ENCODE measurements around the gene CCDC38.

The CCDC38 gene

GRCh38 chr12:95838125-95838524 lies 104.3 kb downstream of the CCDC38 start:
- DNase-seq (ENCODE audit: insufficient read length, low spot score) (no peak), FAIRE-seq (no peak)

GRCh38 chr12:95837240-95838038 lies 105.0 kb downstream of the CCDC38 start:
- DNase-seq (ENCODE audit: insufficient read length, low spot score), result no peak
- FAIRE-seq, result no peak

GRCh38 chr12:95836630-95837239 lies 105.7 kb downstream of the CCDC38 start:
- FAIRE-seq, result no peak
- no peak for DNase-seq (ENCODE audit: insufficient read length, low spot score)

- FAIRE-seq (no peak), DNase-seq (ENCODE audit: insufficient read length, low spot score) (no peak)
Measured at GRCh38 chr12:95836185-95836609, 106.2 kb downstream of the CCDC38 start.

- DNase-seq (ENCODE audit: insufficient read length, low spot score) (no peak), FAIRE-seq (no peak)
Measured at GRCh38 chr12:95834572-95834971, 107.8 kb downstream of the CCDC38 start.

- no peak for FAIRE-seq
- DNase-seq (ENCODE audit: insufficient read length, low spot score), result no peak
Measured at GRCh38 chr12:95830335-95831089, 111.9 kb downstream of the CCDC38 start.

- no peak for DNase-seq (ENCODE audit: insufficient read length, low spot score)
- FAIRE-seq, result no peak
Measured at GRCh38 chr12:95829395-95829794, 113.0 kb downstream of the CCDC38 start.

- DNase-seq (ENCODE audit: insufficient read length, low spot score) (no peak), FAIRE-seq (no peak)
Measured at GRCh38 chr12:95820096-95820703, 122.2 kb downstream of the CCDC38 start.

All from GM19239 (cell line).